HG03095 (cell line): Measurements from ENCODE around the gene TRIM24.
"Not testable (repeated sequence)": the region's sequence is repeated elsewhere in the genome, so short reads cannot be mapped to it uniquely, and the experiment has no call there.

Experiments used
- ATAC-seq: cut with Tn5 transposase; IDR thresholded peaks from one replicate; pipeline ENCODE4 v1.9.1; 2021; ENCODE audit warnings: moderate library complexity; ENCODE audit not compliant: unreplicated experiment

Gene TRIM24

DNA sequence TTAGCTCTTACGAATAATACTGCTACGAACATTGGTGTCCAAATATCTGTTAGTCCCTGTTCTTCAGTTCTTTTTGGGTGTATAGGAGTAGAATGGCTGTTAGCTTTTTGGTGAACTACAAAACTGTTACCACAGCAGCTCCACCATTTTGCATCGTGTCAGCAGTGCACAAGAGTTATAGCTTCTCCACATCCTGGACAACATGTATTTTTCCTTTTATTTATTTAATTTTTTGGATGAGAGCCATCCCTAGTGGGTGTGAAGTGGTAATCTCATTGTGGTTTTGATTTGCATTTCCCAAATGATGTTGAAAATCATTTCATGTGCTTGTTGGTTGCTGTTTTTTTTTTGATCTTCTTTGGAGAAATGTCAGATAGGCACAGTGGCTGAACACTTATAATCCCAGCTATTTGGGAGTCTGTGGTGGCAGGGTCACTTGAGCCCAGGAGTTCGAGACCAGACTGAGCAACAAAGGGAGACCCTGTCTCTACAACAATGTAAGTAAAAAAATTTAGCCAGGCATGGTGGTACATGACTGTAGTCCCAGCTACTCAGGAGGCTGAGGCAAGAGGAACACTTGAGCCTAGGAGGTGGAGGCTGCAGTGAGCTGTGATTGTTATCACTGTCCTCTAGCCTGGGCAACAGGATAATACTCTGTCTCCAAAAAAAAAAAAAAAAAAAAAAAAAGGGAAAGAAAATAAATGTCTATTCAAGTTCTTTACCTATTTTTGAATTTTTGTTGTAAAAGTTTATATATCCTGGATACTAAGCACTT lies 31.7 kb downstream of the TRIM24 start:
- ATAC-seq, result no peak

DNA sequence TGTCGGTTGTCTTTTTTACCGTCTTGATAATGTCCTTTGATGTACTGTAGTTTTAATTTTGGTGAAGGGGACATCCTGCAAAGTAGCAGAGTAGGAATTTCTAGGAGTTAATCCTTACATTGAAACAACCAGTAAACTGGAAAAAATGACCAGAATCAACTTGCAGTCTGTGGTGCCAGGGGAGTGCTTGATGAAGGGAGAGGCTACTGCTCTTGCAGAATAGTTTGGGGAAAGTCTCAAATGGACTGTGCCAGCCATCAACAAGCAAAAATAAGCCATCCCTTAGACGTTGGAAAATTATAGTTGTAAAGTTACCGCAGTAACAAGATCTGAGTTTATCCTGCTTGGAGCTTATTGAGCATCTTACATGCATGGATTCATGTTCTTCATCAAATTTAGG lies 32.4 kb downstream of the TRIM24 start:
- ATAC-seq, result no peak

DNA sequence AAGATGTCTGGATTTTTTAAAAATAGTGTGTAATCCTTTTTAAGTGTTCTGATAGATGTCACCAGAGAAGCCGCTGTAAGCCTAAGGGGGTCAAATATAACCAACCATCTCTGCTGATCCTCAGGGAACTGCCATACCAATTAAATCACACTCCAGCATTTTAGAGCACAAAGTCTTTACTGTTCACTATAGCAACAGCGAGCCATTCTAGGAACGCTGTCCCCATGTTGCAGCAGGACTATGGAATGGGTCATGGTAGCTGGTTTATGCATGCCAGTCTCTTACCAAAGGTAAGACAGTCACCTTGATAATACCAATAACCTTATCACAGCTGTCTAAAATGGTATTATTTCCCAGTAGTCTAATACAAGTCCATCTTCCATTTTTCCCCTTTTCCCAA lies 33.5 kb downstream of the TRIM24 start:
- ATAC-seq, result no peak

DNA sequence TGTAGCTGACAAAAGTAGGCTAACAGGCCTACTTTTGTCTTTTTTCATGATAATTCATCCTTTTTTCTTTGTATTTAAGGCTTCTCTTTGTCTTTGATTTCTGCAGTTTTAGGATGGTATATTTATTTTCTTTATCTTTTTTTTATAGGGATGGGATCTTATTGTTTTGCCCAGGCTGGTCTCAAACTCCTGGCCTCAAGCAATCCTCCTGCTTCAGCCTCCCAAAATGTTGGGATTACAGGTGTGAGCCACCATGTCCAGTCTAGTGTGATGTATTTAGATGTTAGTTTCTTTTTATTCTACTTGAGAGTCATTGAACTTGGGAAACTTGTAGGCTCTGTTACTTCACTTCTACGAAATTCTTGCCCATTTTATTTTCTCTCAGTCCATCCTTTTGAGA lies 35.4 kb downstream of the TRIM24 start:
- no peak for ATAC-seq

DNA sequence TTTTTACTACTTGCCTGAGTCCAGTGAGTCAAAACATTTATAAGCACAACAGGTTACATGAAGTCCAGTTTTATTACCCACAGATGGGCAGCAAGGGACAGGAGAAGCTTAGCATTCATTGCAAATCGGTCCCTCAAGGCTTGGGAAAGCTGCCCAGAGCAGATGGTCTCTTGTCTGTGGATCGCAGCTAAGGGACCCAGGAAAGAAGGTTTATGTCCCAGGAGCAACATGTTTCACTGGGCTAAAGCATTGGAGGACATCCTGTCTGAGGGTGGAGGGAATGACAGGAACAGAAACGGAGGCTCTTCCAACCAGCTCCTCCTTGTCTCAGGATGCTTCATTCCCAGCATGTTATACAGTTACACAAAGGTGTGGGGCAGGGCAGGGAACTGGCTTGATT lies 39.3 kb downstream of the TRIM24 start:
- ATAC-seq, result no peak

DNA sequence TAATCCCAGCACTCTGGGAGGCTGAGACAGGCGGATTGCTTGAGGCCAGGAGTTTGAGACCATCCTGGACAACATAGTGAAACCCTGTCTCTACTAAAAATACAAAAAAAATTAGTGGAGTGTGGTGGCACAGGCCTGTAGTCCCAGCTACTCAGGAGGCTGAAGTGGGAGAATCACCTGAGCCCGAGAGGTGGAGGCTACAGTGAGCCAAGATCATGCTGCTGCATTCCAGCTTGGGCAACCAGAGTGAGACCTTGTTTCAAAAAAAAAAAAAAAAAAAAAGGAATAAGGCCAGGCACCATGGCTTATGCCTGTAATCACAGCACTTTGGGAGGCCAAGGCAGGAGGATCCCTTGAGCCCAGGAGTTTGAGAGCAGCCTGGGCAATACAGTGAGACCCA lies 40.2 kb downstream of the TRIM24 start:
- ATAC-seq, result not testable (repeated sequence)

DNA sequence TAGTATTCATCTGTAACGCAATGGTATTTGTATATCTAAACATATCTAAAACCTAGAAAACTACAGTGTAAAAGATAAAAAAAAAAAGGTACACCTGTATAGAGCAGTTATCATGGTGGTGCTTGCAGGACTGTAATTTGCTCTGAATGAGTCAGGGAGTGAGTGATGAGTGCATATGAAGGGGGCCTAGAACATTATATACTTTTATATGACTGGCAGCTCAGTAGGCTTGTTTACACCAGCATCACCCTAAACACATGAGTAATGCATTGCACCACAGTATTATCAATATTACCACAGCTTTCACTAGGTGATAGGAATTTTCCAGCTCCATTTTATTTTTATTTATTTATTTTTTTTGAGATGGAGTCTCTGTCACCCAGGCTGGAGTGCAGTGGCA lies 40.8 kb downstream of the TRIM24 start:
- ATAC-seq, result no peak

DNA sequence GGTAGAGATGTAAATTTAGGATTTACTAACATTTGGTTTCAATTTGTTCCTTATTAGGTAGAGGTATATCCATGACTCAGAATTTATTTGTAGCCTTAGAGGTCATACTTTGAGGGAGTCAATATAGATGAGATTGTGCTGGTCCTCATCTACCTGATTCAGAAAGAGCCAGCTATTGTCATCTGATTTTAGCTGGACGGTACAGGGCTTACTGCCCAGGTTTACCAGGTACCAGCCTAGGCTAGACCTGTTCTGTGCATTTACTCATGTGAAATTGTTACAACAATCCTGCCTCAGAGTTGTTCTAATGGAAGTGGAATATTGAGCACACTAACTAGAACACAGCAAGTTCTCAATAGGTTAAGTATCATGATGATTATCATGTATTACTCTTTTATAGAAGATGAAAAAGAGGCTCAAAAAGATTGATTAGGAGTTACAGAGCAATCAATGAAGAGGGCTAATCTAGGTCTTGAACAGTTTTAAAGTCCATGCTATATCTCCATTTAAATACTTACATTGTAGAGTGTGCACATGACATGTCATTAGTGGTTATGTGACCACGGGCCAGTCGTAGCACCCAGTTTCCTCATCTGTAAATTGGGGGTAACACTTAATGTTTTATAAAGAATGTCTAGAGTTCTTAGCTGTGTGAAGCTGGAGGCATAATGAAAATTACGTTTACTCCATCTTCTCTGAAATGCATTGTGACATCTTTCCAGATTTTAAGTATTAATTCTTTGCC lies 42.1 kb downstream of the TRIM24 start:
- no peak for ATAC-seq

DNA sequence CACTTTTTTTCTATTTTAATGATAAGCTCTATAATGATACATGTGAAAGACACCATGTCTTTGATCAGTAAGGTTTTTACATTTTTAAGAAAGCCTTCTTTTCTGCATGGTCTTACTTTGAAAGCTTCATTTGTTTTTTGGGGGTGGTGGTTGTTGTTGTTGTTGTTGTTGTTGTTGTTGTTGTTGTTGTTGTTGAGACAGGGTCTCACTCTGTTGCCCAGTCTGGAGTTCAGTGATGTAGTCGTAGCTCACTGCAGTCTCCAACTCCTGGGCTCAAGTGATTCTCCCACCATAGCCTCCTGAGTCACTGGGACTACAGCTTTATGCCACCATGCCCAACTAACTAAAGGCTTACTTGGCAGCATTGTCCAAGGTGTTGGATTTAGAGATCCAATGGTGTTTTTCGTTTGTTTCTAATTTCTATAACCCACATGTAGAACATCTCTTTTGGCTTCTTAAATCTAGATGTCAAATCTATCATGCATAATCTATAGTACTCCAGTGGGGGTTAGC lies 45.4 kb downstream of the TRIM24 start:
- no peak for ATAC-seq

DNA sequence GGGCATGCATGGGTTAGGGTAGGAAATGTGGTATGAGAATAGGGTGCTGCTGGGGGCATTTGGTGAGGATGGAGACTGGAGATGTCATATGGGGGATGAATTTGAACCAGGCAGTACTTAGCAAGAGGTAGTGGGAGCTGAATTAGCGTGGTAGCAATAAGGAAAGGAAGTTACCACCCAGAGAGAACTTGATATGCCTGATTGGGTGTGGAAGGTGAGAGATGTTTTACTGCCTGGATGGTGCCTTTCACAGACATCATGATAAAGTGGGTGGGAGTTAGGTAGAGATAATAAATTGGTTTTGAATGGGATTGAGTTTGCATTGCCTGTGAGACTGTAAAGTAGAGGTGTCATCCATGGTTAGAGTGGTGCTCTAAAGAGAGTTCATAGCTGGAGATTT lies 46.7 kb downstream of the TRIM24 start:
- no peak for ATAC-seq

DNA sequence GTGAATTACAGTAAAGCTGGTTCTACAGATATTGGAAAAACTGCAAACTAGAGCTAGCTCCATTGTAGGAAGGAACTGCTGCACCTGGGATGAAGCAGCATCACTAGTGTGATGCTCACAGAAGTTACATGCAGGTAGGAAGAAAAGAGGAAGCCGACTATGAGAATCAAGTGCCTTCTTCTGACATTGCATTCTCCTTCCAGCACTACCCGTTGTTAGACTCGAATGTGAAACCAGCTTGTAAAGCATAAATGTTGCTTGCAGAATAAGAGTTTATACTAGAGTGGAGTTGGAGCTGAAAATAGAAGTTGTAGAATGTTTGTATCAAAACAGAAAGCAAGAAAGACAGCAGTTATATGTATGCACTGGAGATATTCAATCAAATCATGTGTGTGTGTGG lies 49.9 kb downstream of the TRIM24 start:
- ATAC-seq, result no peak

DNA sequence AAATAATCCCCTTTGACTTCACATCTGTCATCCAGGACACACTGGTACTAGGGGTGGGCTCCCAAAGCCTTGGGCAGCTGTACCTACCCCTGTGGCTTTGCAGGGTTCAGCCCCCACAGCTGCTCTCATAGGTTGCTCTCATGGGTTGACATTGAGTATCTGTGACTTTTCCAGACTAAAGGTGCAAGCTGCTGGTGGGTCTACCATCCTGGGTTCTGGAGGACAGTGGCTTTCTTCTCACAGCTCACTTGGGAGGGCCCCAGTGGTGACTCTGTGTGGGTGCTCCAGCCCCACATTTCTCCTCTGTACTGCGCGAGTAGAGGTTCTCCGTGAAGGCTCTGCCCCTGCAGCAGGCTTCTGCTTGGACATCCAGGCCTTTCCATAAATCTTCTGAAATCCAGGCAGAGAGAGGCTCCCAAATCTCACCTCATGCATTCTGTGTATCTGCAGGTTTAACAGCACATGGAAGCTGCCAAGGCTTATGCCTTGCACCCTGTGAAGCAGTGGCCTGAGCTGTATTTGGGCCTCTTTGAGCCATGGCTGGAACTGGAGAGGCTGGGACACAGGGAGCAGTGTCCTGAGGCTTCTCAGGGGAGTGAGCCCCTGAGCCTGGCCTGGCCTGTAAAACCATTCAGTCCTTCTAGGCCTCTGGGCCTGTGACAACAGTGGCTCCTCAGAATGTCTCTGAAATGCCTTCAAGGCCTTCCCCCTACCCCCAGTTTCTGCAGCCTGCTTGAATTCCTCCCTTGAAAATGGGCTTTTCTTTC lies 52.2 kb downstream of the TRIM24 start:
- no peak for ATAC-seq

DNA sequence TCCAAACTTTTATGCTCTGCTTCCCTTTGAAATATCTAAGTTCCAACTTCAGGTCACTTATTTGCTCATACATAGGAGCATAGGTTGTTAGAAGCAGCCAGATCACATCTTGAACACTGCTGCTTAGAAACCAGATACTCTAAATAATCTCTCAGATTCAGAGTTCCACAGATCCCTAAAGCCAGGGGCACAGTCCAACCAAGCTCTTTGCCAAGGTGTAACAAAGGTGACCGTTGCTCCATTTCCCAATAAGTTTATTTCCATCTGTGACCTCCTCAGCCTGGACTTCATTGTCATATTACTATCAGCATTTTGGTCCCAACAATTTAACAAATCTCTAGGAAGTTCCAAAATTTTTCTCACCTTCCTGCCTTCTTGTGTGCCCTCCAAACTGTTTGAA lies 52.8 kb downstream of the TRIM24 start:
- no peak for ATAC-seq

DNA sequence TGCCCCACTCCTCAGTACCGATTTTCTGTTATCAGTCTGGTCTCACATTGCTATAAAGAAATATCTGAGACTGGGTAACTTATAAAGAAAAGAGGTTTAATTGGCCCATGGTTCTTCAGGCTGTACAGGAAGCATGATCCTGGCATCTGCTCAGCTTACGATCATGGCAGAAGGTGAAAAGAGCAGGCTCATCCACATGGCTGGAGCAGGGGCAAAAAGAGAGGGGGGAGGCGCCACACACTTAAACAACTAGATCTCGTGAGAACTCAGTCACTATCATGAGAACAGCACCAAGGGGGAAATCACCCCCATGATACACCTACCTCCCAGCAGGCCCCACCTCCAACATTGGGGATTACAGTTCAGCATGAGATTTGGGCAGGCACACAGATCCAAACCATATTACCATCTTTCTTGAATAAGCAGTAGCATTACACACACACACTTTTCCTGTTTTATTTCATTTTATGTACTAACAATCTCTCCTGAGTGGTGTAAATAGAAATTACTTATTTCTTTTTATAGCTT lies 53.3 kb downstream of the TRIM24 start:
- no peak for ATAC-seq

DNA sequence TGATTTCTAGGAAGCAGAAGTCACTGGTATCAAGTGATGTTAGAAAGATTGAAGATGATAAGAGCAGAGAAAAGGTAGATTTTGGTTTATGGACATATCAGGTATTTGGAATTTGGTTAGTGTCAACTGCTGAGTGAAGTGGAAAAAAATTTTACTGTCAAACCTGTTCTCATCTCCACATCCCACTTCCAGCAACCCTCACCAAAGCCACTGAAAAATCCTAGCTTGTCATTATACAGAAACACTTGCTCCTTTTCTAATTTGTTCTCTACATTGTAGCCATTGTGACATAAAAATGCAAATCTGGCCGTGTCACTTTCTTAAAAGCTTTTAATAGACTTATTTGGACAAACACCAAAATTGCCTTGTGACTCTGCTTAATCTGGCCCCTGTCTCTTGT lies 54.0 kb downstream of the TRIM24 start:
- ATAC-seq, result no peak

DNA sequence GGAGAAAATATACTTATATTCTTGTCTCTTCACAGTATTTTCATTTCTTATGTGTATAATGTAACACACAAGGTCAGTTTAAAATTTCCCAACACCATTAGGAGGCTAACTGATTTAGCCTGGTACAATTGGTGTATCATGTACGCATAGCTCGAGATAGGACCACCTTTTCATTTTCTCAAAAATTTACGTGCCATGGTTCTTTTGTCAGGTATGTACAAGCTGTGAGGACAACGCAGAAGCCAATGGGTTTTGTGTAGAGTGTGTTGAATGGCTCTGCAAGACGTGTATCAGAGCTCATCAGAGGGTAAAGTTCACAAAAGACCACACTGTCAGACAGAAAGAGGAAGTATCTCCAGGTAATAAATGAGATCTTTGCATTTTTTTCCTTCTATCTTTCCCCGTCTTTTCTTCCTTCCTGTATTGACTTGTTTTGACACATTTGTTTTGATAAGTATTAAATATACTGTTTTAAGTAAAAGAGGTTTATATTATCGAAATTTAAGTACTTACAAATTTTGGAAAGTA lies 55.0 kb downstream of the TRIM24 start:
- ATAC-seq, result no peak

DNA sequence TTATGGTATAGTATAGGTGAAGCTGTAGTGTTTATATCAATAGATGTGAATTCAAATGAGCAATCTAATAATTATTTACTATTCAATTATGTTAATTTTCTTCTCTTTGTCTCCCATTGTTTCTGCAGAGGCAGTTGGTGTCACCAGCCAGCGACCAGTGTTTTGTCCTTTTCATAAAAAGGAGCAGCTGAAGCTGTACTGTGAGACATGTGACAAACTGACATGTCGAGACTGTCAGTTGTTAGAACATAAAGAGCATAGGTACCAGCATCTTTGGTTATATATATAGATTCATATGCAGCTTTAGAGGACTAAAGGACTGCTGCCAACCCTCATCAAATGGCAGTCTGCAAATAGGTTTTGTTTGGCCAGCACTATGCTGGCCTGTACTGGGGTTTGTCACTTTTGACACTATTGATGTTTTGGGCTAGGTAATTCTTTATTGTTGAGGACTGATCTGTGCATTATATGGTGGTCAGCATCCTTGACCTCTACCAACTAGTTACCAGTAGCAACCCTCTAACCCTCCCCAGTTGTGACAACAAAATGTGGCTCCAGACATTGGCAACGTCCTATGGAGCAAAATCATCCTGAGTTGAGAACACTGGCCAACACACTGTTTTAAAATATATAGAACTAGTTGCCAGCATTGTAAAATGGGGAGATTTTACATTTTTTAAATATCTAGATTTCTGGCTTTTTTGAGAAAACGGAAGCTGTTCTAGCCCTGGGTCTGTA lies 59.2 kb downstream of the TRIM24 start:
- ATAC-seq, result no peak

DNA sequence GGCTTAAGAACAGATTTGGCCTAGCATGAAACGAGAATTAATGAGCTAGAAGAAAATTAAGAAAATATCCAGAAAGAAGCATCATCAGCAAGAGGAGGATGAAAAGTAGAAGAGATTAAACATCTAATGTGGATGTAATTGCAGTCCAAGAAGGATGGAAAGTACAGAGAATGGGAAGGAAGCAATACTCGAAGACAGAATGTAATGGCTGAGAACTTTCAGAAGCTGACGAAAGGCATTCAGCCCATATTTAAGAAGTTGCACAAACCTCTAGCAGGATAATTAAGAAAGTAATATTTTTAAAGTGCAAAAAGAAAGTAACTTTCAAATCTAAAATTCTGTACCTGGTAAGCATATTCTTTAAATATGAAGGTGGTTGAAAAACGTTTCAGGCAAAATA lies 60.7 kb downstream of the TRIM24 start:
- no peak for ATAC-seq

DNA sequence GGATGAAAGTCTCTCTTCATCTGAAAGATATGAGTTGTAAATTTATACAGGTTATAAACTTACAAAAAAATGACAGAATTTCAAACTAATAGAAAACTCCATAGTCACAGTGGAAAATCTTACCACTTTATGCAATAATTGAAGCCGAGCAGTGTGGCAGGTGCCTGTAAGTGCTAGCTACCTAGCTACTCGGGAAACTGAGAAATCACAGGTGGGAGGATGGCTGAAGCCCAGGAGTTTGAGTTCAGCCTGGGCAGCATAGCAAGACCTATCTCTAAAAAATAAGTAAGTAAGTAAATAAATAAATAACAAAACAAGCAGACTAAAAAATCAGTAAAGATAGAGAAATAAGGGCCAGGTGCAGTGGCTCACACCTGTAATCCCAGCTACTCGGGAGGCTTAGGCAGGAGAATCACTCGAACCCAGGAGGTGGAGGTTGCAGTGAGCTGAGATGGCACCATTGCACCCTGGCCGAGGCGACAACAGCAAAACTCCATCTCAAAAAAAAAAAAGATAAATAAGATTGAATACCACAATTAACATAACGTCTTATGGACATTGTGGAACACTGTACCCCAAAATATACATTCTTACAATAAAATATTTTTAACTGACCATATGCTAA lies 61.9 kb downstream of the TRIM24 start:
- ATAC-seq, result no peak

DNA sequence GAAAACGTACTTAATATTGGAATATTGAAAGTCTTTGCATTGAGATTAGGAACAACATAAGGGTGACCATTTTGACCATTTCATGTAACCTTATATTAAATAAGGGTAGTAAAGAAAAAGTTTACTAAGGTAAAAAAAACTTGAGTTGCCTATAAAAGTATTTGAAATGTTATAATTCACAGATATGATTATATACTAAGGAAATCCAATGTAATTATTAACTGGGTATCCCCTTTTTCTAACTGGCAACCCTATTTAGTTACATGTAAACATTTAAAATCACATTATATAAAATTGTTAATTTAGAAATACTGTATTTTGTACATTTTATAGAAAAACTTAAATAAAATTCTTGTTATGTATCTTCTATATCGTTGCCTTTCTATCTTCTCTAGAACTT lies 64.2 kb downstream of the TRIM24 start:
- no peak for ATAC-seq
